ENCODE results near the gene CSF2RB. TPM values are rescaled to one million over a fixed set of nuclear protein-coding genes. Genes with fewer than 3 reads are reported as not detected.

CSF2RB gene
- polyA plus RNA-seq, 4 donors, result 2.3 to 3.1 (median 2.8) TPM

DNA sequence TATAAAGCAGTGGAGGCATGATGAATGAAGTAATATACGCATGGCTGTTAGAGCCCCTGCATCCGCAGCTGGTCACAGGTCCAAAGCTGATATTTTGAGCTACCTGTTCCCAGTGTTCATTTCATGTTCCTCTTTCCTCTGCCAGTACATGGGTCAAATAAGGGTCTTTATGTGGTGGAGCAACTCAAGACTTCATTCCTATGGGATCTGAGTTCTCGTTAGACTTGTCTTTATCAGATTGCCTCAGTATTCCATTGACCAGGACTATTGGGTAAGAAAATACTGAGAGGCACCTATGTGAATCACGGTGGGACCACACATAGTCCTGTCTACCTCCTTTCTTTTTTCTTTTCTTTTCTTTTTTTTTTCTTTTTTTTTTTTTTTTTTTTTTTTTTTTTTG lies 27.4 kb upstream of the CSF2RB start:
- no peak for DNase-seq (ENCODE audit: low read depth in 4 of 4, low spot score in 3 of 4)

DNA sequence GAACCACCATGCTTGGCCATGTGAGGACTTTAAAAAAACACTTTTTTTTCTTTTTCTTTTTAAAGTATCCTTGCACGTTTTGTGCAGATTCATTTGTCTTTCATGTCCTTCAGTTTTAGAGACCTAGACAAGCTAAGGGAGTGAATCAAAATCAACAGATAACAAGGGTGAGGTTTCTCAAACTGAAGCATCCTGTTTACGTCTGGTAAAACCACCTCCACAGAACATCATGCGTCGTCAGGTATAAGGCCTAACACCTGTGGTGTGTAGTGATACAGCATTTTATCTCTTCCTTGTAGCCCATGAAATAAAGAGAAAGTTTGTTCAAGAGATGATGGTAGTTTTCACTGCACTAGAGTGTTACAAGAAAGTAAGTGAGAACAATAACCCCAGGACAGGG lies 26.3 kb upstream of the CSF2RB start:
- no peak for DNase-seq (ENCODE audit: low read depth in 4 of 4, low spot score in 3 of 4)

DNA sequence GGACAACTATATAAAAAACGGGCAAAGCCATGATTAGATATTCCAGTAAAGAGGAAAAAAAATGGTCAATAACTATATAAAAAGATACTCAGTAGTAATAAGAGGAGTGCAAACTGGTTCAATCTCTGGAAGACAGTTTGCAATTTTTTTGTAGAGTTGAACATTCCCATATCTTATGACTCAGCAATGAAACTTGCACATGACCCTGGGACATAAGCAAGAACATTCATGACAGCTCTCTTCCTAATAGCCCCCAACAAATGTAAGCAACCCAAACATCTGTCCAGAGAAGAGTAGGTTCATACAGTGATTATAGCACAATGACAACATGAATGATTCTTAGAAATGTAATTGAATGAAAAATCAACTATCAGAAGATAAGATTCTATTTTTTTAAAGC lies 21.8 kb upstream of the CSF2RB start:
- DNase-seq (ENCODE audit: low read depth in 4 of 4, low spot score in 3 of 4), result no peak

DNA sequence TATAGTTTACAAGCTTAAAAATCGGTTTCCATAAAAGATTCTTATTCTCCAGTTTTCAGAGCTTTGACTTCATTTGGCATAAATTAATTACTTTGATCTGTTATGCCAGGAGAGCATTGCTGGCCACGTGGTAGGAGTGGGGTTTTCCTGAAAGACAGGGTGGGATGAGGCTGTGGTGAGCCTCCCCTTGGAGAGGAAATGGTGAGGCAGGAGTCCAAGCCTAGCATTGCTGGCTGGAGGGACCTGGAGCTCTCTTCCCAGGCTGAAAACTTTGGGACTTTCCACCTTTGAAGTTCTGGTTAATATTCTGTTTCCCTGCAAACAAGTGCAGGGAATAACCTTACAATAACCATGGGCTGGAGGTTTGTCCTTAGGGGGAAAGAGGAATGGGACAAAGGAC lies 21.1 kb upstream of the CSF2RB start:
- no peak for DNase-seq (ENCODE audit: low read depth in 4 of 4, low spot score in 3 of 4)

DNA sequence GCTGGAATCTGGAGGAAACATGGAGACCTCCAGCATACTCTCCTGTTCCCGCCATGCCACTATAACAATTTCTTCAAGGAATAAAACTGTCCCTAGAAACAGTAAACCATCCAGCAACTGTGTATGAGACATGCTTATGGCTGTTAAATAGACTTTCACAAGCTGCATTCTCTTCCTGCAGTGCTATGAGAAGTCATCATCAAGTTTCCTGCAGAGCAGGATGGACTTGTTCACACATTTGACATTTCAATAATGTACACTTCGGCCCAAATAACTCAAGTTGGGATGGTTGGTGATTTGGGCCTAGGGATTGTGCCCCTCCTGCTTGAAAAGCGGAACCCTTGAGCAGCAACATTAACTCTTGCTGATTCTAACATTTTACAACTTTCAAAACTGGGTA lies 20.2 kb upstream of the CSF2RB start:
- DNase-seq (ENCODE audit: low read depth in 4 of 4, low spot score in 3 of 4), result no peak

DNA sequence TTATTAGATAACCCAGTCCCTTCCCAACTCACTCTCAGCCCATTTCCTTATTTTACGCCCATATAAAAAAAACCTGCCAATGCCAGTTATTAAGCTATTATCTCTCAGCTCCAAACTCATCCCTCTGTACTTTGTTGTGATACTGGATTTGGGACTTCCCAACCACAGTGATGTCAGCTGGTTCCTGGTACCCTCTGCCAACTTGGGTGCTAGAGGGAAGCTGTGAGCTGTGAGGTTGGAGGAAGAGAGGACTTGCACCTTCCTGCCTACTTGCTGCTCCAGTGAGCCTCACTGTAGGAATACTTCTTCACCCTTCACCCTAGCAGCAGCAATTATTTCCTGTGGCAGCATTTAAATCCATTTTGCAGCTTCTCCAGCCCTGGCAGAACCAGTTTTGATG lies 19.2 kb upstream of the CSF2RB start:
- DNase-seq (ENCODE audit: low read depth in 4 of 4, low spot score in 3 of 4), result no peak

DNA sequence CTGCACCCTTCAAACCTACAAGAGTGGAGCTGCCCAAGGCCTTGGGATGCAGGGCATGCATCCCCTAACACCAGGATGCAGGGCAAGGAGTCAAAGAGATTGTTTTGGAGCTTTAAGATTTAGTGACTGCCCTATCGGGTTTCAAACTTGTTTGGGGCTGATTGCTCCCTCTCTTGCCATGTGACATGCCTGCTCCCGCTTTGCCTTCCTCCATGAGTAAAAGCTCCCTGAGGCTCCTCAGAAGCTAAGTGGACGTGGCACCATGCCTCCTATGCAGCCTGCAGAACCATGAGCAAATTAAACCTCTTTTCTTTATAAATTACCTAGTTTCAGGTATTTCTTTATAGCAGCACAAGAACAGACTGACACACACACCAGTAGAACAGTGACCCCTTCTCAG lies 15.8 kb upstream of the CSF2RB start:
- DNase-seq (ENCODE audit: low read depth in 4 of 4, low spot score in 3 of 4), result no peak

DNA sequence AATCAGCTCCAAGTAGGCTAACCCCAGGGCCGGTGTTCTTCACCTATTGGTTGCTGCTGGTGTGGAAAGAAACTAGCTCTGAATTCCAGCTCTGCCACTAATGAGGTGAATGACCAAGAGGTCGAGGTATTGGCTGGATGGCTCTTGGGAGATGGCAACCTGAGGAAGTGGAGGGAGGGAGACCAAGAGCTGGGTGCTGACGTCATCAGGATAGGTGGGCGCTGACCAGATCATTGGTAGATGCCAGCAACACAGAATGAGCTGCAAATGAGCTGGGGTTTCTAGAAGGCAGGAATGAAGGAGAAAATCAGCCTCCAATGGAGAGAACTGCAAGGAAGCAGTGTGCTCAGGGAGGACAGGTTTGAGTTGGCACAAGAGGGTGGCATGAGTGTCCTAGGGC lies 14.7 kb upstream of the CSF2RB start:
- no peak for DNase-seq (ENCODE audit: low read depth in 4 of 4, low spot score in 3 of 4)

DNA sequence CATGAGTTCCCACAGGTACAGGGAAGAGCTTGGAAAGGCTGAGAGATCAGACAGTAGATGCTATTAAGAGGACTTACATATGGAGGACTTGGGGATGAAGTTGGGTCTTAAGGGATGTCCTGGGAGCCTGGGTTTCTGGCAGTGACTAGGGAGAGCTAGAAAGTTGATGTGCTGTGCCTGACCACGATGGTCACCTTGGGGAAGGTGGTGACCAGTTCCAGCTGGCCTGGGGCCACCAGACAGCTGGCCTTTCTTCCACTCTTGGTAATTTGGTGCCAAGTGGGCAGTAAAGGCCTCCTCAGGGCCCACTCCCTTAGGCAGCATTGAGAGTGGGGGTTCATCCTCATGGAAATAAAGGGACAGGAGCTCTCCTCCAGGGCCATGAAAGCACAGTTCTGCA lies 13.9 kb upstream of the CSF2RB start:
- no peak for DNase-seq (ENCODE audit: low read depth in 4 of 4, low spot score in 3 of 4)

DNA sequence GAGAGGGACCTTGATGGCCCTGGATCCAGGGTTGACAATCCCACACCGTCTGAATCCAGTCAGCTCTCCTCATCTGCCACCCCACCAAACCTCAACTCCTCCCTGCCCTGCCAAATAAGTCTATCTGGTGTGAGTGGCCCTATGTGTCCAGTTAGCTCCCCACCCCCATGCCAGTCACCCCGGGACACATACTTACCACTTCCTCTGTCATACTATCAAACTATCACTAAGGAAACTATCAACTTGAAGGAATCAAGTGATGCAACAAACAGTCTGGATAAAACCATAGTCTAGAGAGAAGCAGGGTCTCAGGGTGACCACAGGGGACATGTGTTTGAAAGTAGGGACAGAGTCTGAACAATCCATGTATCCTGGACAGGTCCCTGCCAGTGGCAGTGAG lies 13.2 kb upstream of the CSF2RB start:
- no peak for DNase-seq (ENCODE audit: low read depth in 4 of 4, low spot score in 3 of 4)

DNA sequence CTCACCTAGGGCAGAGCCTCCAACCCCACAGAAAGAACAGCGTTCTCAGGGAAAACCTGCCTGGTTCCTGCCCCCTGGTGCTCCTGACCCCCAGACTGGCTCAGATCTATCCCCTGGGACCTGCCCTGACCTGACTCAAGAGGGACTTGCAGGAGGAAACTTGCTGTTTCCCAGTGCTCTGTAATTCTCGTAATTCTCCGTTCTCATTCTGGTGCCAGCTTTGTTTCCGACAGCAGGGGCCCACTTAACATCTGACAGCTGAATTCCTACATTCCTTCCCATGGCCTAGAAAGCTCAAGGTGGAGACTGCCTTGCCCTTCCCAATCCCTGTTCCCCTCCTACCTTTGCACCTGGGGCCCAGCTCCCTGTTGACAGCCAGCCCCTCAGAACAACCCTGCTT lies 12.5 kb upstream of the CSF2RB start:
- no peak for DNase-seq (ENCODE audit: low read depth in 4 of 4, low spot score in 3 of 4)

DNA sequence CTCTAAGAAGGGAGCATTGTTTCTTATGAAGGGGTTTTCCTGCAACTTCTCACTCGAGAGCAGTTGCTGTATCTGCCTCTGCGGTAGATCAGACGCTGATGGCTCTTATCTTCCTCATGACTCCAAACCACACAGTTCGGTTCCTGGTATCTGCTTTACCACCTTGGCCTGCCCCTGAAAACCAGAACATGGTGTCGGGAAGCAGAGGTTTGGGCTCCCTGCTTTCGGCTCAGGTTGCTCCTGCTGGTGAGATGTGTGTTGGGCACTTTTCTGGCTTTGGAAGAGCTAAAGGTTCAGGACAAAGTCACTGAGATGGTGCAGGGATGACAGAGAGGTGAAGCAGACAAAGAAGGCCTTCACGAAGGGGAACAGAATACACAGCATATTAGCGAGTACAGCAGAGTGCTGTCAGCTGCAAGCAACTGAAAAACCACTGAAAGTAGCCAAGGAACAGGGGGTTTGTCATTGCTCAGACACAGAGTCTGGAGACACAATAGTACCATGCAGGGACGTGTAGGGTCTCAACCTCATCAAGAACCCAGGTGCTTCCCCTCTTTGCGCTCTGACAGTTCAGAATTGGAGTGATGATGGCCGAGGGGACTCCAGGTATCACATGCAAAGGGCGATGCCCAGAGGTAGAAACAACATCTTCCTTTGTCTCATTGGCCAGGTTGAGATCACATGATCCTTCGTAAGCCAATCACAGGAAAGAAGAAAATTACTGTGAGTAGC lies 11.9 kb upstream of the CSF2RB start:
- DNase-seq (ENCODE audit: low read depth in 4 of 4, low spot score in 3 of 4), result no peak

DNA sequence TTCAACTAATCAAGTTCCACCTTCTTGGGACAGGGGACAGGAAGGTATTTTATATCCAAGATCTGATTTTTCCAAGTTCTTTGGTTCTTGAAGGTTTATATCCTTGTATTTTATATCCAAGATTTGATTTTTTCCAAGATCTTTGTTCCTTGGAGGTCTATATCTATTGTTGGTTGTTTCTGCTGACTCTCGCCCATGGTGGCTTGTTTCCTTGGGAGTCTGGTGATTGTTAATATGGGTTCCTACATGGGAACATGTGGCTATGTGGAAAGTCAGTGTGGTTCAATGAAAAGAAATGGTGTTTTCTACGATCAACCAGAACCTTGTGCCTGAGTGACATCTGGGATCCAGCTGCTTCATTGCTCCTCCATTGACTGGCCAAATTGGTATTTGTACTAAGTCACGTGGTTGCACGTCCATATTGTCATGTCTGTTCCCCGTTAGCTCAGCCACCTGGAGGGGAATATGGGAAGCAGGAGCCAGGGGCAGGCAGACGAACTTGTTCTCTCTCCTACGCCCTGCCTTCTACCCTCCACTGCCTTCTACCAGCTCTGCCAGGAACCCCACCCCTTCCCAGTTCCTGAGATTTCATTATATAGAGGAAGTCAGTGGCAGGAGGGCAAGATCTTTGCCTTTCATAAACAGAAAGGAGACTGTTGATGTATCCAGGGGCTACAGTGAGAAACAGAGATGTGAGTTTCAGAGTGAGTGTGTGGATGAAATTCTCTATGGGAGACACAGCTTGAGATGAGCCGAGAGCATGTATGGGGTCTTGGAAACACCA lies 11.1 kb upstream of the CSF2RB start:
- no peak for DNase-seq (ENCODE audit: low read depth in 4 of 4, low spot score in 3 of 4)

DNA sequence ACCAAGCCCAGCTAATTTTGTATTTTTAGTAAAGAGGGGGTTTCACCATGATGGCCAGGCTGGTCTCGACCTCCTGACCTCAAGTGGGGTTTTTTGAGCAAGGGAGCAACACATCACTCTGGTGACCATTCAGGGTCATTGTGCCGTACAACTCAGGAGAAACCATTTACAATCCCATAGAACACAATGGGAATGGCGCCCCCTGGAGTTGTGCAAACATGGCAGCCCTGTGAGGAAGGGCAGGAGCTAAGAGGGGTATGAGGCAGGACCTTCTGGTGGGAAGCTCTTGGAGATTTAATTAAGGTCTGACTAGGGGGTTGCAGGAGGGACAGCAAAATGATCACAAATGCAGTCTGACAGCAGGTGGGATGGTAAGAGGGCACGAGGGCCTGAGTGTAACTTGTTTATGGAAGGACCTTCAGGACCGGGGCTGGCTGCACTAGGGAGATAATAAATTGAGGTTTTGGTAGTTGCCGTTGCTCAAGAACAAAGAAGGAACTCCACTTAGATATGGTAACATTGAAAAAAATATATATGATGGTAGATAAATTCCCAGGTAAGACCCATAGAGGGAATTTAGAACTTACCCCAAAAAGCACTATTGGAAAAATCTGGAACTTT lies 9.1 kb upstream of the CSF2RB start:
- no peak for DNase-seq (ENCODE audit: low read depth in 4 of 4, low spot score in 3 of 4)

DNA sequence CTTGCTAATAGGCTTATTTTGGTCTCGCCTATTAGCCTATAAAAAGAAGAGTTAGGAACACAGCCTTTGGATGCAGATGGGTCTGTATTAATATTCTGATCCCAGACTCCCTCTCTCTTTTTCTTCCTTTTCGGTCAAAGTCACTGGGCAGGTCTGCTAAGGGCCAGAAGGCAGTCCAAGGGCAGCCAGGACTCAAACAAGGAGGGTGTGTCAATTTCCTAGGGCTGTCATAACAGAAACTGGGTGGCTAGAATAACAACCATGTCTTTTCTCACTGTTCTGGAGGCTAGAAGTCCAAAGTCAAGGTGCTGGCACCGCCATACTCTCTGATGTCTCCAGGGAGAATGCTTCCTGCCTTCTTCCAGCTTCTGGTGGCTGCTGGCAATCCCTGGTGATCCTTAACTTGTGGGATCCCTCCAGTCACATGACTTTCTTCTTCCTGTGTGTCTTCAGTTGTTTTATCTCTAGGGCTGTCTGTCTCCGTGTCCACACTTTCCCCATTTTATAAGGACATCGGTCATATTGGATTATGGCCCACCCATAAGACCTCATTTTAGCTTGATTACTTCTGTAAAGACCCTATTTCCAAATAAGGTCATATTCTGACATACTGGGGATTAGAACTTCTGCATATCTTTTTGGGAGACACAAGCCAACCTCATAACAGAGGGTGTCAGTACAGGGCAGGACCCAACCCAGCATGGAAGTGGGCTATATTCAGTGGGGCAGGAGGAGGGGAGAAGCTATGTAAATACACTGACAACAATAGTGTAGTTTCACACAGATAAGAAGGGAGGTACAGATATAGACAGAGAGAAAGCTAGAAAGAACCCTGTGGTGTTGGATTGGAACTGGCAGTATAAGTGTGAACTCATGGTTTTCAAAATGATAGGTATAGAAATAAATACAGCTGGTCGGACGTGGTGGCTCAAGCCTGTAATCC lies 5.9 kb upstream of the CSF2RB start:
- no peak for DNase-seq (ENCODE audit: low read depth in 4 of 4, low spot score in 3 of 4)

DNA sequence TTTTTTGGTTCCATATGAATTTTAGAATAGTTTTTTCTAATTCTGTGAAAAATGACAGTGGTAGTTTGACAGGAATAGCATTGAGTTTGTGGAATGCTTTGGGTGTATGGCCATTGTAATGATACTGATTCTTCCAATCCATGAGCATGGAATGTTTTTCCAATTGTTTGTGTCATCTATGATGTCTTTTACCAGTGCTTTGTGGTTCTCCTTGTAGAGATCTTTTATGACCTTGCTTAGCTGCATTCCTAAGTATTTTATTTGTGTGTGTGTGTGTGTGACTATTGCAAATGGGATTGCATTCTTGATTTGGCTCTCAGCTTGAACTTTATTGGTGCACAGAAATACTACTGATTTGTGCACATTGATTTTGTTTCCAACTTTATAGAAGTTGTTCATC lies 3.0 kb upstream of the CSF2RB start:
- no peak for DNase-seq (ENCODE audit: low read depth in 4 of 4, low spot score in 3 of 4)

DNA sequence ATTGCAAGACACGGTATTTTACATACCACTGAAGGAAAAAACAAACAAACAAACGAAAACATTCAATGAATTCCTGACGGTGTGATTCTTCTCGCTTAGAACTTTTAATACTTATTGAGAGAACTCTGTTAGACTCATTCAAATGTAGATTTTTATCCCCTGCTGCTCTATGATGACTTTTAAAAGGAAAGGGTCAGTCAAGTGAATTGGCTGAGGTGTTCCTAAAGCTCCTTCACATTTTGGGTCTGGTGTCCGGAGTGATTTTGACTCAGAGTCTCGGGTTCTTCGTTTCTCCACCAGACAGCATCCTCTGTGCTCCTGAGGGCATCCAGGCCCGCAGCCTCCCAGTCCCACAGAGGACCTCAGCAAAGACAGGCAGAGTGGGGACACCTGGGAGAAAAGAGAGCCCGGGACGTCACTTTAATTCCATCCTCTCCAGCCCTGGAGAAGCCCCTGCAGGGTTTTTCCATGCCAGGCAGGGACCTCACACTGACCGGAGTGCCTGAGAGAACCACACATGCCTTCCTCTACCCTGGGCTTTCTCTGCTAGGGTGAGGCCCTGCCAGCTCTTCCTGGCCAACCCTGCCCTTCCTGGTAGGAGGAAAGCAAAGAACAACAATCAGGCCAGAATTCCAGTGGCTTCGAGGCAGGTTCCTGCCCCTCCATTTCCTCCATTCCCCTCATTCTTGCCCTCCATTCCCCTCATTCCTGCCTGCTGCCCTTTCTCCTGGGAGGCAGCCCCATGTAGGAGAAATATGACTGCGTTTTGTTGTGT lies 1.4 kb upstream of the CSF2RB start:
- DNase-seq (ENCODE audit: low read depth in 4 of 4, low spot score in 3 of 4), result no peak

DNA sequence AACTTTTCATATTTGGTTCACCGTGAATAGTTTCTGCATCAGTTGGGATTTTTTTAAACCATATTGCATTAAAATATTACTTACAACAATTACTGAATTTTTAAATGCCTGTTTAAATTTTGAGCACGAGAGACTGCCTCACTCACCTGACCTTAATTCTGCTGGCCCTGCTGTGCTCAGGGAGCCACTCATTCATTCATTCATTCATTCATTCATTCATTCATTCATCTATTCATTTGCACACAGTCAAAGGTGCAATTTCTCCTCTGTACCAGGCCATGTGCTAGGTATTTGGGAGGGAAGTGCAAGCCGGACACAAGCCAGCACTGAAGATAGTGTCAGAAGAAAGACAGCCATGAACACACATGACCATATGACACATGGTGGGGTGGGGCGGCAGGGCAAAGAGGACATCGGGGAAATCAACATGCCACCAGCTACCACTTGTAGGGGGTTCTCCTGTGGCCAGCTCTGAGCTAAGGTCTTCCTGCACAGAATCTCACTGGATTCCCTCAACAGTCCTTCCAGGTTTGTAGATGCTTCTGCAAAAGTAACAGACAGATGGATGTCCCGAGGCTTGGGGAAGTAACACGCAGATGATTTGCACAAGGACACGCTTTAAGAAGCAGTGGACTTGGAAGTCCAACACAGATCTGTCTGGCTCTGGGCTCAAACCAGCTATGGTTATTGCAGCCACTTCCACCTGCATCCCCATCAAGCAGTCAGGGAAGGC lies 568 bp upstream of the CSF2RB start:
- DNase-seq (ENCODE audit: low read depth in 4 of 4, low spot score in 3 of 4), result no peak

DNA sequence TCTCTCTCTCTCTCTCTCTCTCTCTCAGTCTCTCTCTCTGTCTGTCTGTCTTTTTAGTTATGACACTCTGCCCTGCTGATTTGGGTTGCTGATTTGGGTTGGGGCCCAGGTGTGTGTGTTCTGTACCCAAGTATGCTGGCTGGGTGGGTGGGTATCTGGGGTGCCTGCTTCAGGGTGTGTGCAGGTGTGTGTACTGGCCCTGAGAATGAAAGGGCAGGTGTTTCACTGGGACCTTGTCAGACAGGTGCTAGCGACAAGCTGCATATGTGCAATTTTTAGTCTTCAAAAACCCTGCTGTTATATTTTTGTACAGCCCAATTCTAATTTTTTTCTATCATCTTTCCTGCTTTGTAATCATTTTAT lies 943 bp downstream of the CSF2RB start:
- DNase-seq (ENCODE audit: low read depth in 4 of 4, low spot score in 3 of 4), result no peak

DNA sequence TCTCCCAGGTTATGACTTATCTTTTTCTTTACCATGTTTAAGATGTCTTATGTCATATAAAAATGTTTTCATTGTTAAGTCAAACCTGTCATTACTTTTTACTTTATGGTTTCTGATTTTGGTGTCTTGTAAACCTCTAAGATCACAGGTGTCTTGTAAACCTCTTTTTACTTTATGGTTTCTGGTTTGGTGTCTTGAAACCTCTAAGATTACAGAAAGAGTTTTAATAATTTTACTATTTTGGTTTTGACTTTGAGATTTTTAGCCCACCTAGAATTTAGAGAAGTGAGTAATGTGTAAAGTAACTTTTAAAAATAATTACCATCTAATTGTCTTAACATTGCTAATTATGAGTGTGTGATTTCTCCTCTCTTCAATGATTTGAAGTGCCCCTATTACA lies 2.6 kb downstream of the CSF2RB start:
- no peak for DNase-seq (ENCODE audit: low read depth in 4 of 4, low spot score in 3 of 4)
